GM18519 (cell line): Measurements from ENCODE around the gene CLEC3B.
A peak's percentile ranks its signal among the peaks of the same experiment; 100 is the strongest.

Experiments
- ATAC-seq: cut with Tn5 transposase; IDR thresholded peaks from one replicate; pipeline ENCODE4 v1.9.1; 2021; ENCODE audit warnings: mild to moderate bottlenecking, moderate library complexity; ENCODE audit not compliant: unreplicated experiment, low FRiP score

CLEC3B gene

GRCh38 chr3:45002720-45003119 is 23.4 kb upstream of the CLEC3B start:
- ATAC-seq: no peak

GRCh38 chr3:45003406-45003805 is 22.7 kb upstream of the CLEC3B start:
- no peak for ATAC-seq

GRCh38 chr3:45003859-45004258 is 22.2 kb upstream of the CLEC3B start:
- ATAC-seq: no peak

- ATAC-seq: no peak
These were observed 19.0 kb upstream of the CLEC3B start for GRCh38 chr3:45007091-45007490.

GRCh38 chr3:45008117-45008516 is 18.0 kb upstream of the CLEC3B start:
- ATAC-seq: no peak

GRCh38 chr3:45009868-45010267 is 16.2 kb upstream of the CLEC3B start:
- ATAC-seq: no peak

GRCh38 chr3:45010811-45011333 is 15.2 kb upstream of the CLEC3B start:
- ATAC-seq: no peak

DNA sequence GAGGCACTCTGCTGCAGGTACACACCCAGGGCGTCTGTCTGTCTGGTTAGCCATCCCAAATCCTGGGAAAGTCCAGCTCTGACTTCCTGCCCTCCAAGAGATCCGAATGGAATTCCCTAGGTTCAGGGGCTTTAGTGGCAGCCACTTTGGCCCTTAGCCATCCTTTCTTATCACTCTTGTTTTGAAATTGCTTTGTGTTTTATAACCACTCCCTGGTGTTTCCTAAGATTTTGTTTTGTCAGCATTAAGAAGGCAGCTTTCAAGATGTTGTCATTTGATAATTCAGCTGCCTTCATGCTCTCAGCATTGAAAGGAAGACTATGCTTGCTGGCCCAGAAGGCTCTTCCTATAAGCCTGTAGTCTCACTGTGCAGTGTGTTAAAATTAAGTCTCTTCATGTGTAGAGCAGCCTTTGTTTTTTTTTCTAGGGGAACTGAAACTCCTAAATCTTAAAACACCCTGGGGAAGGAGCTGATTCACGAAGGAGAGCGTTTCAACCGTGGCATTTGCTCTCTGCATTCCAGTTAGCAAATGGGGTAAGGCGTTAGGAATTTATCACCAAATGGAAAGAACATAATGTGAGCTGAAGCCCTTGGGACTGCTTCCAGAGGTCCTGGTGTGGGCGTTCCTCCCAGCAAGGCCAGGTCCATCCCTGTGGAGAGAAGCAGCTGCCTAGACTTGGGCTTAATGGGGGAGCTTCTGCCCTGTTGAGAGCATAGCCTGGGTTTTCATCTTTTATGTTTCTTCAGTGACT is 14.2 kb upstream of the CLEC3B start:
- ATAC-seq: peak; percentile 41

DNA sequence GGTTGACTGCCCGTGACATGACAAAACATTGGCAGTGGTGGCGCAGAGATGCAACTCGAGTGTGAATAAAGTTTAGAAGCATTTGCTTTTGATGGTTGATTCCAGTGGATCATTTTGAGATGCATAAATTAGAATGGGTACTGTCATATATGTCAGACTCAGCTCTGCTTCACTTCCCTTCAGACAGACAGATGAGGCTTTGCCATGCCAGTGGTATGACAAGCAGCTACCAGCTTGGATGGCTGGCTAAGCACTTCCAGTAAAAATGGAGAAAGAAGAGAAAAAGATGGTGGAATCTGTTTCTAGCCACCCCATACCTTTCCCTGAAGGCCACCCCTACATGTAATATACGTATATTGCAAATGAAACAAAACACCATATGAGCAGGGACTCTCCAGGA is 13.5 kb upstream of the CLEC3B start:
- no peak for ATAC-seq

DNA sequence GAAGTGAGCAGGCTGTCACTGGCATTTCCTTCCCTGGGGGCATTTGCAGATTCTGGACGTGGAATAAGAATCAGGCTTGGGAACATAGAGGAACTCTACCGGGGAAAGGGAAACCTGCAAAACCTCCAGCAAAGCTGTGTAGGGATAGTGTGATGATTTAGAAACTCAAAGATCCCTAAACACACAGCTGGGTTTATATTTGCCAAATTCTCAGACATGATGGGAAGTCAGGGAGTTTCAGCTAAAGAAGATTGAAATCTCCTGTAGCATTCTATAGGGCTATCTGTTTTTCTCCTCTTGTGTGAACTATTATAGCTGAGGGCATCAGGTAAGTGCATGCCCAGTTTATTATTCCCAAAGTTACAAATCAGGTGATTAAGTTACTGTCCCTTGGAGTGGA is 9.2 kb upstream of the CLEC3B start:
- no peak for ATAC-seq

GRCh38 chr3:45017821-45018220 is 8.3 kb upstream of the CLEC3B start:
- ATAC-seq: no peak

DNA sequence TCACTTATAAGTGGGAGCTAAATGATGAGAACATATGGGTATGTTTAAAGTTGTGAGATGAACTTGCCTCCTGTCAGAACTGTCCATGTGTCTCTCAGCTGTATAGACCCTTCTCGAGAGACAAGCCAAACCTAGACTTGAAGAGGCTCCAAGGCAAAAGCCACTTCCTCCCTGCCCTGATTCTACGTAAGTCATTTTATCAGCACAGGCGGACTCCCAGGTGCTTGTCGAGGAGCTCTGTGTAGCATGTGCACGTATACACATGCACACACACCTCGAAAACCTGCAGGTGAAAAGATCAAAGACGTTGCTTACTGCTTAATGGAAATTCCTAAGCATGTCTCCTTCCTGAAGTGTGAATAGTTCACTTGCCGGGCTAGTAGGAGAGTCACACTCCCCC is 5.6 kb upstream of the CLEC3B start:
- no peak for ATAC-seq

DNA sequence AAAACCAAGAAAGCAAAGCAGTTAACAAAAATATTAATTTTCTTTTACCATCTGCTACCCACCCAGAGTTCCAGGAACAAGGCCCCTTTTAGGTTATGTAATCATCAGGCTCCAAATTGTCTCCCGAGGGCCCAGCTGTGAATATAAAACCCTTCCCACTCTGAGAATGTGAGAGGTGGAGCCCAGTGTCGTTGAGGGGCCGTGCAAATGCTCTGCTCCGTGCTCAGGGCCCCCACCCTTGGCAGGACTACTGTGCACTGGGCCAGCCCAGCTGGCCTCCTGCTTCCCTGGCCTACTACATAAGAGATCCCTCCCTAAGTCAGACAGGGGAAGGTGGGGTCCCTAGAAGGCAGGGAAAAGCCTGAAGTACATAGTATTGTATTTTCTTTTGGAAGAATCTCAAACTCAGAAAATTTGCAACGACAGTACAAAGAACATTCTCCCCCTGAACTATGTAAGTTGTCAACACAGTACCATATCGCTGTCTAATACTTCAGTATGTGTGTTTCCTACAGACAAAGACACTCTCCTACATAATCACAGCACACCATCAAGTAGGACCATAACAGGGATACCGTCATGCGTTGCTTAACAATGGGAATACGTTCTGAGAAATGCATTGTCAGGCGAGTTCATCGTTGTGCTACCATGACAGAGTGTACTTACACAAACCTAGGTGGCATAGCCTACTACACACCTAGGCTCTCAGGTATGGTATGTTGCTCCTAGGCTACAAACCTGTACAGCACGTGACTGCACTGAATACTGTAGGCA is 4.4 kb upstream of the CLEC3B start:
- ATAC-seq: no peak

DNA sequence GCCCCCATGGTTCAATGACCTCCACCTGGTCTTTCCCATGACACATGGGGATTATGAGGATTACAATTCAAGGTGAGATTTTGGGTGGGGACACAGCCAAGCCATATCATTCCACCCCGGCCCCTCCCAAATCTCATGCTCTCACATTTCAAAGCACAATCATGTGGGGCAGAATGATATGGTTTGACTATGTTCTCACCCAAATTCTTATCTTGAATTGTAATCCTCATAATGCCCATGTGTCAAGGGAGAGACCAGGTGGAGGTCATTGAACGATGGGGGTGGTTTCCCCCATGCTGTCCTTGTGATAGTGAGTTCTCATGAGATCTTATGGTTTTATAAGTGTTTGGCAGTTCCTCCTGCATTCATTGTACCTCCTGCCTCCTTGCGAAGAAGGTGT is 2.4 kb upstream of the CLEC3B start:
- ATAC-seq: no peak

DNA sequence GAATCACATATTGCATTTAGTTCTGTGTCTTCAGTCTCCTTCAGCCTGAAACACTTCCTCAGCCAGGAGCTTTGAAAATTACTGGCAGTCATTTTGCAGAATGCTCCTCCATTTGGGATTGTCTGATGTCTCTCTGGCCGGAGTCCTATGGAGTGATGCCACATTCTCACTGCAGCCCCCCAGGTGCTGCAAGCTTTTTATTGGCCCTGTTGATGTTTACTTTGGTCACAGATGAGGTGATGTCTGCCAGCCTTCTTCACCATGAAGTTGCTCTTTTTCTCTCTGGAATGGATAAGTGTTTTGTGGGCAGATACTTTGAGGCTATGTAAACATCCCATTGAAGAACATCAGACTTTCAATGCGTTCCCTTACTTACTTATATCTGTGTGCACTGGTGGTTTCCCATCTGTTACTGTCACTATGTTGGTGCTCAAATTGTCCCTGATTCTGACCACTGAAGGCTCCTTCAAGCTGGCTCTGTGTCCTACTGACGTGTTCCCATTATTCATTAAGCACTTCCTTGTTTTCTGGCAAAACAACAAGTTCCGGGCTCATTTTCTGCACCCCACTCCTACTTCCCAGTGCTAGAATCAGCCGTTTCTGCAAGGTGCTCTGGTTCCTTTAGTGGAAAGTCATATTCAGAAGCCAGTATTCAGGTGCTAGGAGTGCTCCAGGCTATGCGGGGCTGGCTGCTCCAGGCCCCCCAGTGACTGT is 1.4 kb upstream of the CLEC3B start:
- ATAC-seq: no peak

GRCh38 chr3:45026957-45027356 is 854 bp downstream of the CLEC3B start:
- ATAC-seq: no peak

DNA sequence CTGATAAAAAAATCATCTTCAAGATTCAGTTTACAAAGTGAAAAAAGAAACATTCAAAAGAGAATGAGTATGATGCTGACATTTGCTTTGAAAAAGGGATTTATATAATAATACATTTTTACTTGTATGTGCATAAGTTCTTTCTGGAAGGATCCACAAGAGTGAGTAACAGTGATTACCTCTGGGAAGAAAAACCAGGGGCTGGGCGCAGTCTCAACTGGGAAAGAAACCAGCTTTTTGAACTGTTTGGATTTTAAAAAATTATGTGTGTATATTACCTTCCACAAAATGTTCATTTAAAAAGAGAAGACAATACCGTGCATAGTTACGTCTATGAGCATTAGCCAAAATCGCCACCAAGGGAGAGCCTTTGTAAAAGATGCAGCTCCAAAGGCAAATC is 1.3 kb downstream of the CLEC3B start:
- no peak for ATAC-seq

DNA sequence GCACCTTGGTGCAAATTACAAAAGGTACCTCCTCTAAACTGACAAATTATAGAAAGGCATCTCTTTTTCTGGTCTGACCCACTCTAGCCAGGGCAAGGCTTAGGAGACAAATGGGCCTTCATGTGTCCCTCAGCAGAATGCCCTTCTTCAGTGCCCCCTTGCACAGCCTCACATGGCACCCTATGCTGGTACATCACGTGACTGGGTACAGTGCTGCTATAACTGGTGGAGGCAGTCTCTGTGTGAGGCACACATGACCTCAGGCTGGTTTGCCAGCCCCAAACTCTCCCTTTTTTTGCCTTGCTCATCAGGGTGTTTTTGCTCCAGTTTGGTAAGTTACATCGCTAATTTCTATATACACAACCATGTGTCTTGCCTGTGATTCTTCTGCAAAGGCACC is 3.1 kb downstream of the CLEC3B start:
- ATAC-seq: no peak

DNA sequence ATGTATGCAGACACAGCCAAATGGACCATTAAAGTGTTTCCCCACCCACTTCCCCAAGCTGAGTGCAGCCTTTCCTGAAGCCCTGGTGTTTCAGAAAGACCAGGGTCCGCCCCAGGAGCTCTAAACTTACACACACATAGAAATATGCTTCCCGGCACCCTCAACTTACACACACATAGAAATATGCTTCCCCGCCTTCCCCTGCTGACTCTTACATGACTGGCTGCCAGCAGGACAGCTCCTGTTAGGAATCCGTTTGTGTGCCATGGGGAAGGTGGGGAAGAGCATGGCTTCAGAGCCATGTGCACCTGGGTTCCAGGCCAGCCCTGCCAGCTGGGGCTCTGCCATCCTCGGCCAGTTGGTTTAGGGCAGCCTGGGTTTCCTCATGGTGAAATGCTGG is 3.6 kb downstream of the CLEC3B start:
- no peak for ATAC-seq

- no peak for ATAC-seq
These were observed 5.4 kb downstream of the CLEC3B start for GRCh38 chr3:45031531-45031930.

GRCh38 chr3:45032113-45032512 is 6.0 kb downstream of the CLEC3B start:
- no peak for ATAC-seq
